ENCODE data around the gene BMP8A.
"Not testable (repeated sequence)": the region's sequence is repeated elsewhere in the genome, so short reads cannot be mapped to it uniquely, and the experiment has no call there.

Gene BMP8A, protein sequence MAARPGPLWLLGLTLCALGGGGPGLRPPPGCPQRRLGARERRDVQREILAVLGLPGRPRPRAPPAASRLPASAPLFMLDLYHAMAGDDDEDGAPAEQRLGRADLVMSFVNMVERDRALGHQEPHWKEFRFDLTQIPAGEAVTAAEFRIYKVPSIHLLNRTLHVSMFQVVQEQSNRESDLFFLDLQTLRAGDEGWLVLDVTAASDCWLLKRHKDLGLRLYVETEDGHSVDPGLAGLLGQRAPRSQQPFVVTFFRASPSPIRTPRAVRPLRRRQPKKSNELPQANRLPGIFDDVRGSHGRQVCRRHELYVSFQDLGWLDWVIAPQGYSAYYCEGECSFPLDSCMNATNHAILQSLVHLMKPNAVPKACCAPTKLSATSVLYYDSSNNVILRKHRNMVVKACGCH

GRCh38 chr1:39491146-39491921, at the start of gene BMP8A:
TSS of gene BMP8A (plus strand) at chr1:39491636. CDS start at chr1:39491992, 356 bp downstream.
- peak; percentile 94 for DNase-seq

DNA sequence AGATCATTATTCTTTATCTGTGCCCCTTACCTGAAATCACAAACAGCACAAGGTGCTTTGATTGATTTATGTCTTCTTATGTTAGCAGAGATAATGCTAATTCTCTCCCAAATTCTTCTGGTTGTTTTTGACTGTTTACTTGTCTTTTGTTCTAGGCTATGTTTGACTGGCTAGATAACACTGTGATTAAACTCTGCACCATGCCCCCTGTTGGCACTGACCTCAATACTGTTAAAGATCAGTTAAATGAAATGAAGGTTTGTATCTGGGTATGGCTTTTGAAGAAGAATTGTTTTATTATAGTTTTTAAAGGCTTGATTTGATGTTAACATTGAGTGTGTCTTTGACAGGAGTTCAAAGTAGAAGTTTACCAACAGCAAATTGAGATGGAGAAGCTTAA, 49.6 kb upstream of the BMP8A start:
- no peak for DNase-seq

- no peak for DNase-seq
Measured at GRCh38 chr1:39445573-39445972, 45.9 kb upstream of the BMP8A start.

- no peak for DNase-seq
Measured at GRCh38 chr1:39446986-39447567, 44.4 kb upstream of the BMP8A start.

- DNase-seq = not testable (repeated sequence)
Measured at GRCh38 chr1:39450041-39450440, 41.4 kb upstream of the BMP8A start.

DNA sequence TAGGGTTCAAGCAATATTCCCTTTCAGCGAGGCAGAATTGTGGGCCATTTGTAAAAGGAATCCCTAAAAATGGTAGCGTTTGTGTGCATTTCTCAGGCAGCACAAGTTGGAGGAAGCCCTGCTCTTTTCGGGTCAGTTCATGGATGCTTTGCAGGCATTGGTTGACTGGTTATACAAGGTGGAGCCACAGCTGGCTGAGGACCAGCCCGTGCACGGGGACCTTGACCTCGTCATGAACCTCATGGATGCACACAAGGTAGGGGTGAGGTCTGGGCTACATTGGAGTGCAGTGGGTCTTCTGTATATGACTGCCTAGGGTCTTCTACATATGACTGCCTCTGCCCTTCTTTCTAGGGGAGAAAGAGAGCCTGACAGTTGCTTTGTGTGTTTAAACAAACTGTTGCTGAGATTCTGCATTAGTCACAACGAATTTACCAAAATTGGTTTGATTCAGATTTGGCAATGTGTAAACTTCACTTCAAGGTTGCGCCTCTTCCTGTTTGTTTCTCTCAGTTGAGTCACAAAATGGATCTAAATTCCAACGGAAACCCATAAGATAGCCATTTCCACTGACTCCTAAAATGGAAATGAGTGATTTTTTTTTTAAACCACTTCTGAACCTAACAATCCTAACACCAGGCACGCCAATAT, 40.4 kb upstream of the BMP8A start:
- no peak for DNase-seq

GRCh38 chr1:39452081-39452480, 39.4 kb upstream of the BMP8A start:
- no peak for DNase-seq

DNA sequence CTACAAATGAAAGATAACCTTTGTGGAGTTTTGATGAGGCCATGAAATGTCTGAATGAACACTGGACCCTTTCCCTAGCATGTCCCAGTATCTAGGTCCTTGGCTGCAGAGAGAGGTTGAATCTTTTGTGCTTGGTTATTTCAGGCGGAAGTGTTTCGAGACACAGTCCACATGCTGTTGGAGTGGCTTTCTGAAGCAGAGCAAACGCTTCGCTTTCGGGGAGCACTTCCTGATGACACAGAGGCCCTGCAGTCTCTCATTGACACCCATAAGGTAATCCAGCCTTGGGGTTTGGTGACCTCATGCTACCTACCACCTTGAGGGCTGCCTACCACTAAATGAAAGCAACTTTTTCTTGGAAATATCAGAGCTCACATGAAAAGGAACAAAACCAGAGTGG, 38.9 kb upstream of the BMP8A start:
- no peak for DNase-seq

DNA sequence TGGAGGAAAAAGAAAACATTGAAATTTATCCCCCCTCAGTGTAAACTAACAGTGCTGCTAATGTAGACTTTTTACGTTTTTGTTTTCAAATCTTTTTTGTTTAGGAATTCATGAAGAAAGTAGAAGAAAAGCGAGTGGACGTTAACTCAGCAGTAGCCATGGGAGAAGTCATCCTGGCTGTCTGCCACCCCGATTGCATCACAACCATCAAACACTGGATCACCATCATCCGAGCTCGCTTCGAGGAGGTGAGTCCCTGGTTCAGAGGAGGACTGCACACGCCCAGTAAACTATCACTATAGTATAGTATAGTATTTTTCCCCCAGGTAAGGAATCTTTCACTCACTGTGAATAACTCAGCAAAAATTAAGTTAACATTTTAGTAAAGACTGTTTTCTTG, 37.8 kb upstream of the BMP8A start:
- no peak for DNase-seq

DNA sequence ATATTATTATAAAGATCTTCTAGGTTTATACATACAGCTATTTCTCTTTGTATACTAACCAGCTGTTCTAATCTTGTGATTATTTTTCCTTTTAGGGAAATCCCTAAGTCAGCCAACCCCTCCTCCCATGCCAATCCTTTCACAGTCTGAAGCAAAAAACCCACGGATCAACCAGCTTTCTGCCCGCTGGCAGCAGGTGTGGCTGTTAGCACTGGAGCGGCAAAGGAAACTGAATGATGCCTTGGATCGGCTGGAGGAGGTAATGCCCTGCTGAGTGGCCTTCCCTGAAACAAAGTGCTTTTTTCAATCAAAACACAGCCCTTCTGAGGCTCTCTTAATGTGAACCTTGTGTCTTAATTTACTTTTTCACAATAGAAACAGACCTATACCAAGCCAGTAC, 32.4 kb upstream of the BMP8A start:
- DNase-seq = no peak

DNA sequence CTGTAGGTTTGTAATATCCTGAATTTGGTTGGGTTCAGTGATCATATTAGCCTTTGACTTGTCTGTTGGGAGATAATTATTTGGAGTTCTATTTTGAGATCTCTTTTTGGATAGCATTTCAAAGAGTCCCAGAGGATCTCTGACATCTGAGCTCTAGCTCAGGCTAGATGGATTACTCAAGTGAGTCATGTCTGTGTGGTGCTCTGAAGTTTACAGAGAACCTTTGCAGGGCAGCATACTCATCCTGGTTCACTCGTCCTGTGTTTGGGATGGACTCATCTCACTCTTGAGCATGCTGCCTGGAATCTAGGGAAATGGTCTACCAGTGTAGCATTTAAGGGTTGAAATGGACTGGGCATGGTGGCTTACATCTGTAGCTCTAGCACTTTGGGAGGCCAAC, 29.4 kb upstream of the BMP8A start:
- no peak for DNase-seq

DNA sequence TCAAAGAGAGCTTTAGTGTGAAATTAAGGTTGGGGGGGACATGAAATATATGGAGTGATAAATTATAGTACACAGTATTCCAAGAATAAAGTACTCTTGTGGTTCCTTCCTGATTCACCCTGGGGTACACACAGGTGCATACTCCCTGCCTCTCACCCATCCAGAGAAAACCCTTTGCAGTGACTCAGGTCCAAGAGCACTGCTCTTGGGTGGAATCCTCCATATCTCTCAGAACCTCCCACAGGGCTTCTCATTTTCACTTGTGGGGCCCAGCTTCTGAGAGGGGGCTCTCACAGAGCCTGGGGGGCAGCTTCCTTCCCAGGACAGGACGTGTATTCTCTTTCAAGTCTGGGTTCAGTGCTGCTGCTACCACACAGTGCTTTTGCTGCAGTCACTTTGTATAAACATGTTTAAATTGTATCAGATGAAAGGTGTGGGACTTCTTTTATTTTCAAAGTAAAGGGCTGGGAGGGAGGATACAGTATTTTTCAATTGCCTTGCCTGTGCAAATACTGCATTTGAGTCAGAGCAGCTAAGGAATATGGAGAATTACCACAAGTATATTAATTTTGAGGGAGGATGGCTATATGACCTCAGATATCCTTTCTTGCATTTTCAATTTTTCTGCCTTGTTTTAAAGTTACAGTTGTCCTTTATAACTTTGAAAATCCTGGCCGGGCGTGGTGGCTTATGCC, 24.9 kb upstream of the BMP8A start:
- no peak for DNase-seq

GRCh38 chr1:39467108-39467720, 24.2 kb upstream of the BMP8A start:
- DNase-seq = not testable (repeated sequence)

- DNase-seq = no peak
Measured at GRCh38 chr1:39469150-39469549, 22.3 kb upstream of the BMP8A start.

DNA sequence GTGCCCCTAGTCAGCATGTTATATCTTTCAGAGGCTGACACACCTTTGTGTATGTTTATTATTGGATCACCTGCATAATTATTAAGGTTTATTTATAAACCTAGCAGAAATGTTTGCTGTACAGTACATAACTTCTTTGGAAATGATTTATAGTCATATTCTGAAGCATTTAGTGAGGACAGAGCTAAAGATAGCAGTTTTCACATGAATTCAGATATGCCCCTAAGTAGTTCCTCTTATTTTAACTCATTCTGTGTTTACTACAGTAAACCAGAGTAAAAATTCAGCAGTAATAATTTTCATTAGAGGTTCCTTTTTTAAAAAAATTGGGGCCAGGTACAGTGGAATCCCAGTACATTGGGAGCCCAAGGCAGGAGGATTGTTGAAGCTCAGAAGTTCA, 21.4 kb upstream of the BMP8A start:
- no peak for DNase-seq

GRCh38 chr1:39472826-39473225, 18.6 kb upstream of the BMP8A start:
- no peak for DNase-seq

DNA sequence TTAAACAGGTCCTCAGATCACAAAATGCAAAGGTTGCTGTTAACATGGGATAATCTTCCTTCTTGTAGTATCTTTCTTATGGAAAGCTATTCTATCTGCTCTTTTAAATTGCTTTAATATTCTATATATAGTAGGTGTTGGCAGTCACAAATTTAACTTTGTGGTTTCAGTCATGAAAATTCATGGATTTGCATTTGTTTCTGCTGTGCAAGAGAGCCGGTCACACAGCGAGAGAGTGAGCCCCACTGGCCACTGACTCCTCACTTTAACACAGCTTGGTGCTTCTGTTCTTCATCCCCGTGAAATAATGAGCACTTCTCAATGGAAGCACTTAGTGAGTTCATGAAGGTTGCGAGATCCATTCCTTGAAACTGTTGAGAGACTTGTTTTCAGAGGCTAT, 18.1 kb upstream of the BMP8A start:
- no peak for DNase-seq

DNA sequence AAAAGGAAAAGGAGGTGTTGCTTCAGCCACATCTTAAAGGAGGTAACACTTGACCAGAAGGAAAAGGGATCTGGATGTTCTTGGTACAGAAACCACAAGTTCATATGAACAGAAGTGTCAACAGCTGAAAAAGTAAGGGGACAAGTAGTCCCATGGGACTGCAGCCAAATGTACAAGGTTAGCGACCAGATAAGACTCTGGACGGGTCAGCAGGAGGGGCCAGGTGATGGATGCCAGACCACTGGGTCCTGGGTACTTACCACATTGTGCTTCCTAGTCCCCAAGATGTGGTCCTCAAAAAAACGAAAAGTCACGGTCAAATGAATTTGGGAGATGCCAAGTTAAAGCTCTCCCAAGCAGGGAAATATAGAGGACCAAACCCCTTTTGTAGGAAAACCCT, 16.6 kb upstream of the BMP8A start:
- DNase-seq = no peak

DNA sequence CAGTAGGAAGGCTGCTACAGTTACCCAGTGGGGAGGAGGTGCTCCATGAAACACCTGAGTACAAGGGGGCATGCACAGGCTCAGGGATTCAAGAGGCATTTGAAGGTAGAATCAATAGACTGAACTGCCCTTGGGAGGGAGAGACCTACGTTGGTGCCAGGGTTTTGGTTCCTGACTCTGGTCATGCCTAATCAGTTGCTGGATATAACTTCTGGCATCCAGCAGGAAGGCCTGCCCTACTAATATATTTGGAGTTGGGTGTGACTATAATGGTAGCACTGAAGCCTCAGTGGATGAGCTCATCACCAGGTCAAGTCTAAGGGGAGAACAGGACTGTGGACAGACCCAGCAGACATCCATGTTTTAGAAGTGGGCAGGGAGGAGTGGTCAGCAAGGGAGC, 15.9 kb upstream of the BMP8A start:
- DNase-seq = not testable (repeated sequence)

GRCh38 chr1:39478126-39478915, 13.1 kb upstream of the BMP8A start:
- no peak for DNase-seq

GRCh38 chr1:39481289-39481688, 10.1 kb upstream of the BMP8A start:
- DNase-seq = no peak

Data from RPMI8226 (cell line).